Astrocyte of the spinal cord (primary cell): ENCODE measurements around the gene STX1B.

ENCODE experiments used
- DNase-seq: peaks from one replicate; pipeline ENCODE4 v3.0.0; 2011; ENCODE audit warnings: low read depth, low spot score
- H3K4me3 ChIP-seq: 2 replicates; pipeline ENCODE4 v1.5.1; 2011; ENCODE audit warnings: low read depth, mild to moderate bottlenecking, low read length, moderate library complexity
- CTCF ChIP-seq: IDR thresholded peaks from 2 replicates; pipeline ENCODE4 v1.5.1; 2012; ENCODE audit warnings: low read depth, mild to moderate bottlenecking, low read length, inconsistent platforms
- in situ Hi-C: cut with HindIII; loops from 2 replicates; pipeline ENCODE4 v1.10.0; 2017; ENCODE audit warnings: low sequenced_read_pairs

The STX1B gene

GRCh38 chr16:30953511-30954124, 56.8 kb downstream of the STX1B start:
- H3K4me3 ChIP-seq = no peak overlapping the region
- peak; percentile 86 for DNase-seq
- TF ChIP-seq CTCF = peak; percentile 85
- in situ Hi-C loops = no loop called here

- DNase-seq = no peak
- H3K4me3 ChIP-seq = no peak overlapping the region
- TF ChIP-seq CTCF = no peak
- in situ Hi-C loops = no loop called here
Observed at GRCh38 chr16:30953111-30953510, 57.3 kb downstream of the STX1B start.

GRCh38 chr16:30951750-30952149, 58.7 kb downstream of the STX1B start:
- in situ Hi-C loops = no loop called here
- H3K4me3 ChIP-seq = no peak overlapping the region
- no peak for TF ChIP-seq CTCF
- DNase-seq = peak; percentile 55

- in situ Hi-C loops = no loop called here
- DNase-seq = no peak
- no peak for TF ChIP-seq CTCF
Observed at GRCh38 chr16:30951193-30951592, 59.2 kb downstream of the STX1B start.

GRCh38 chr16:30950516-30951065, 59.8 kb downstream of the STX1B start:
- no peak for TF ChIP-seq CTCF
- in situ Hi-C loops = no loop called here
- DNase-seq = no peak
- H3K4me3 ChIP-seq = peak overlapping the region; percentile 70

More at GRCh38 chr16:30951193-30951592, 59.2 kb downstream of the STX1B start:
- H3K4me3 ChIP-seq = no peak overlapping the region

- H3K4me3 ChIP-seq = peak overlapping the region; percentile 70
- no peak for TF ChIP-seq CTCF
- DNase-seq = peak; percentile 60
- in situ Hi-C loops = no loop called here
Observed at GRCh38 chr16:30949650-30950515, 60.6 kb downstream of the STX1B start.
